HEK293 (cell line): ENCODE data around the gene EDAR.

Experiments used
- CTCF ChIA-PET: fragments of 350-600 bp; formaldehyde crosslinking; extraction: SDS; loops from one replicate; lab custom pipeline; 2021; ENCODE audit warnings: antibody characterized with exemption; lab: Yijun Ruan, JAX
- POLR2A ChIA-PET: fragments of 300-600 bp; formaldehyde crosslinking; extraction: SDS; loops from one replicate; lab custom pipeline; 2020; ENCODE audit warnings: antibody characterized with exemption, inconsistent platforms; lab: Yijun Ruan, JAX
- H3K27ac ChIP-seq: fragments of 200-500 bp; sonication (Bioruptor generic); 2 replicates; pipeline ENCODE4 v1.5.1; 2014; ENCODE audit warnings: low read depth, low read length, control low read depth, inconsistent platforms; ENCODE audit errors: extremely low read depth
- H3K36me3 ChIP-seq, 2 experiments: fragments of 200-500 bp in 1 of 2; sonication (Bioruptor generic) in 1 of 2; 1 replicate in 1 of 2; 2 replicates in 1 of 2; pipeline ENCODE4 v1.5.1; 2014 to 2017; ENCODE audit warnings: inconsistent platforms in 2 of 2, low read length in 2 of 2; ENCODE audit not compliant: control insufficient read depth in 2 of 2, insufficient read depth in 1 of 2
- H3K4me1 ChIP-seq: fragments of 200-500 bp; sonication (Bioruptor generic); 2 replicates; pipeline ENCODE4 v1.5.1; 2014; ENCODE audit warnings: mild to moderate bottlenecking, low read length, inconsistent platforms; ENCODE audit not compliant: control insufficient read depth, insufficient read depth
- H3K4me3 ChIP-seq: 2 replicates; pipeline ENCODE4 v1.5.1; 2011; ENCODE audit warnings: low read depth, mild to moderate bottlenecking, control low read depth, low read length, moderate library complexity
- H3K9me3 ChIP-seq: fragments of 200-500 bp; sonication (Bioruptor generic); 2 replicates; pipeline ENCODE4 v1.5.1; 2014; ENCODE audit warnings: low read depth, low read length, inconsistent platforms; ENCODE audit not compliant: control insufficient read depth, insufficient read depth
- AEBP2 ChIP-seq: fragments of 450-650 bp; formaldehyde crosslinking; IDR thresholded peaks from 2 replicates; pipeline ENCODE4 v1.5.1; 2016; ENCODE audit warnings: missing biosample characterization, missing genetic modification characterization, borderline replicate concordance
- GLIS1 ChIP-seq: fragments of 450-650 bp; formaldehyde crosslinking; IDR thresholded peaks from 2 replicates; pipeline ENCODE4 v1.5.1; 2016; ENCODE audit warnings: missing biosample characterization, missing genetic modification characterization
- TRIM28 ChIP-seq: IDR thresholded peaks from 2 replicates; pipeline ENCODE4 v1.6.1; 2011; ENCODE audit warnings: low read length, control low read depth, borderline replicate concordance
- ZNF112 ChIP-seq: fragments of 450-650 bp; formaldehyde crosslinking; IDR thresholded peaks from 2 replicates; pipeline ENCODE4 v1.5.0; 2017; ENCODE audit warnings: missing biosample characterization, missing genetic modification characterization
- ZNF138 ChIP-seq: fragments of 450-650 bp; formaldehyde crosslinking; IDR thresholded peaks from 2 replicates; pipeline ENCODE4 v1.5.1; 2016; ENCODE audit warnings: missing biosample characterization, missing genetic modification characterization, borderline replicate concordance
- ZNF16 ChIP-seq: fragments of 450-650 bp; formaldehyde crosslinking; IDR thresholded peaks from 2 replicates; pipeline ENCODE4 v1.5.1; 2016; ENCODE audit warnings: low read depth, missing biosample characterization, missing genetic modification characterization
- ZNF169 ChIP-seq: fragments of 450-650 bp; formaldehyde crosslinking; IDR thresholded peaks from 2 replicates; pipeline ENCODE4 v1.5.1; 2016; ENCODE audit warnings: missing biosample characterization, missing genetic modification characterization
- ZNF174 ChIP-seq: fragments of 450-650 bp; formaldehyde crosslinking; IDR thresholded peaks from 2 replicates; pipeline ENCODE4 v1.5.0; 2017; ENCODE audit warnings: missing biosample characterization, mild to moderate bottlenecking, missing genetic modification characterization
- ZNF19 ChIP-seq: fragments of 450-650 bp; formaldehyde crosslinking; IDR thresholded peaks from 2 replicates; pipeline ENCODE4; 2016; ENCODE audit warnings: missing biosample characterization, missing genetic modification characterization, low read depth
- ZNF239 ChIP-seq: fragments of 450-650 bp; formaldehyde crosslinking; IDR thresholded peaks from 2 replicates; pipeline ENCODE4 v1.5.1; 2016; ENCODE audit warnings: missing biosample characterization, missing genetic modification characterization
- ZNF266 ChIP-seq: fragments of 450-650 bp; formaldehyde crosslinking; IDR thresholded peaks from 2 replicates; pipeline ENCODE4 v1.5.1; 2016; ENCODE audit warnings: missing biosample characterization, missing genetic modification characterization, low read depth
- ZNF391 ChIP-seq: fragments of 450-650 bp; formaldehyde crosslinking; IDR thresholded peaks from 2 replicates; pipeline ENCODE4 v1.5.1; 2016; ENCODE audit warnings: low read depth, missing biosample characterization, missing genetic modification characterization, borderline replicate concordance
- ZNF433 ChIP-seq: fragments of 450-650 bp; formaldehyde crosslinking; IDR thresholded peaks from 2 replicates; pipeline ENCODE4 v1.5.1; 2016; ENCODE audit warnings: missing biosample characterization, missing genetic modification characterization, low read depth
- ZNF623 ChIP-seq: fragments of 450-650 bp; formaldehyde crosslinking; IDR thresholded peaks from 2 replicates; pipeline ENCODE4 v1.5.1; 2016; ENCODE audit warnings: missing biosample characterization, missing genetic modification characterization
- ZNF626 ChIP-seq: fragments of 450-650 bp; sonication (Bioruptor Pico); formaldehyde crosslinking; IDR thresholded peaks from 2 replicates; pipeline ENCODE4 v1.5.1; 2018; ENCODE audit warnings: missing biosample characterization, missing genetic modification characterization, inconsistent platforms
- ZNF654 ChIP-seq: fragments of 450-650 bp; formaldehyde crosslinking; IDR thresholded peaks from 2 replicates; pipeline ENCODE4 v1.5.1; 2016; ENCODE audit warnings: low read depth, missing biosample characterization, missing genetic modification characterization
- ZNF747 ChIP-seq: fragments of 450-650 bp; formaldehyde crosslinking; IDR thresholded peaks from 2 replicates; pipeline ENCODE4 v1.5.1; 2016; ENCODE audit warnings: missing biosample characterization, missing genetic modification characterization
- ZNF76 ChIP-seq: fragments of 450-650 bp; formaldehyde crosslinking; IDR thresholded peaks from 2 replicates; pipeline ENCODE4; 2016; ENCODE audit warnings: low read depth, missing biosample characterization, missing genetic modification characterization, borderline replicate concordance
- ZNF830 ChIP-seq: fragments of 450-650 bp; IDR thresholded peaks from 2 replicates; pipeline ENCODE4 v1.5.0; 2018; ENCODE audit warnings: missing biosample characterization, missing genetic modification characterization, low read depth, mild to moderate bottlenecking, moderate library complexity
- TF ChIP-seq, protein P1 (sequence below): fragments of 450-650 bp; formaldehyde crosslinking; IDR thresholded peaks from 2 replicates; pipeline ENCODE4 v1.5.1; 2016; ENCODE audit warnings: missing biosample characterization, missing genetic modification characterization
- TF ChIP-seq, protein P2 (sequence below): fragments of 450-650 bp; IDR thresholded peaks from 2 replicates; pipeline ENCODE4 v1.5.1; 2018; ENCODE audit warnings: missing biosample characterization, mild to moderate bottlenecking, missing genetic modification characterization
- TF ChIP-seq, protein P3 (sequence below): fragments of 450-650 bp; formaldehyde crosslinking; IDR thresholded peaks from 2 replicates; pipeline ENCODE4 v1.5.1; 2016; ENCODE audit warnings: missing biosample characterization, missing genetic modification characterization
- TF ChIP-seq, protein P4 (sequence below): fragments of 450-650 bp; formaldehyde crosslinking; IDR thresholded peaks from 2 replicates; pipeline ENCODE4 v1.5.1; 2016; ENCODE audit warnings: missing biosample characterization, missing genetic modification characterization

EDAR gene

DNA sequence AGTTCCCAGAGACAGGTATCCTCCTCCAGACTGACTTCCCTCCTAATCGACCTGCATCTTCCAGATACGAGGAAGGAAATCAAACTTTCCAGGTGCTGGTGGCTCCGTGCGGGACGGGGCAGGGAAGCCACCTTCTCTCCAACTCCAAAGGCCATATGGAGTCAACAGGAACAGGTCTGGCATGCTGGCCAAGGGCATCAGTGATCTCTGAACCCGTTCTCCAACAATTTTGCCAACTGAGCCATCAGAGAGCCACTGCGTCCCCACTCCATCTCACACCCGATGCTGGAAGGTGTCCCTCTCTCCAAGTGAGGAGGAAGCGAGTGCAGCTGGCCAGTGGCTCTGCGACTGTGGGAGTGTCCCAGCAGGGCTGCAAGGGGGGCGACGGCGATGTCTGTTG is 5.4 kb downstream of the EDAR start:
- H3K9me3 ChIP-seq = no peaks in the 10 kb centered on the region
- CTCF ChIA-PET = interaction anchor here (0.6 kb wide), 1 partner anchor 190 kb away, joined by 4 read pairs; no protein-coding TSS in a partner anchor

DNA sequence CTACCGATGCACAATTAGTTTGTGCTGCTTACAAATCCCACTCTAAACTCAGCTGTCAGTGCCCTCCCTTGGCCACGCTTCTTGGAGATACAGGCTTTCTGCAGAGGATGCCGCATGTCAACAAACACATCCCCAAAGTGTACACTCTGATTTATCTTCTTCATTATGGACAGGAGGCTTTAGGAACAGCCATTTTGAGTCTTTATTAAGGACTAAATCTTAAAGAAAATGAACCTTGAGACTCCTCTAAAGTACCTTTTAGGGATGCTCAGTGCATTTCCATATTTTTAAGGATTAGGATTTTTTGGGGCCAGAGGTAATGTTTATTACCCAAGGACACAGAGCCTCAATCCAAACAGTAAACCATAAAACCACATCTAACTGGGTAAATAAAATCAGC is 6.0 kb downstream of the EDAR start:
- no peaks in the 10 kb centered on the region for H3K9me3 ChIP-seq
- POLR2A ChIA-PET = no interaction called here
- H3K4me3 ChIP-seq = no peak overlapping the region
- no peak overlapping the region for H3K27ac ChIP-seq
- H3K36me3 ChIP-seq = no peaks in the 10 kb centered on the region
- no peaks in the 10 kb centered on the region for H3K4me1 ChIP-seq
- TF ChIP-seq ZNF174 (tag by site-specific recombination) (no peak), AEBP2 (tag by site-specific recombination) (no peak), ZNF654 (no peak), ZNF112 (no peak), ZNF433 (no peak), TRIM28 (no peak)
- TF ChIP-seq, protein P1, sequence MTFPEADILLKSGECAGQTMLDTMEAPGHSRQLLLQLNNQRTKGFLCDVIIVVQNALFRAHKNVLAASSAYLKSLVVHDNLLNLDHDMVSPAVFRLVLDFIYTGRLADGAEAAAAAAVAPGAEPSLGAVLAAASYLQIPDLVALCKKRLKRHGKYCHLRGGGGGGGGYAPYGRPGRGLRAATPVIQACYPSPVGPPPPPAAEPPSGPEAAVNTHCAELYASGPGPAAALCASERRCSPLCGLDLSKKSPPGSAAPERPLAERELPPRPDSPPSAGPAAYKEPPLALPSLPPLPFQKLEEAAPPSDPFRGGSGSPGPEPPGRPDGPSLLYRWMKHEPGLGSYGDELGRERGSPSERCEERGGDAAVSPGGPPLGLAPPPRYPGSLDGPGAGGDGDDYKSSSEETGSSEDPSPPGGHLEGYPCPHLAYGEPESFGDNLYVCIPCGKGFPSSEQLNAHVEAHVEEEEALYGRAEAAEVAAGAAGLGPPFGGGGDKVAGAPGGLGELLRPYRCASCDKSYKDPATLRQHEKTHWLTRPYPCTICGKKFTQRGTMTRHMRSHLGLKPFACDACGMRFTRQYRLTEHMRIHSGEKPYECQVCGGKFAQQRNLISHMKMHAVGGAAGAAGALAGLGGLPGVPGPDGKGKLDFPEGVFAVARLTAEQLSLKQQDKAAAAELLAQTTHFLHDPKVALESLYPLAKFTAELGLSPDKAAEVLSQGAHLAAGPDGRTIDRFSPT = no peak
- TF ChIP-seq, all 188 proteins: peak for 0
- CTCF ChIA-PET = no interaction called here

More for the DNA sequence above, 5.4 kb downstream of the EDAR start:
- POLR2A ChIA-PET = no interaction called here
- Histone ChIP-seq H3K4me1 (no peaks in the 10 kb centered on the region), H3K4me3 (no peak overlapping the region), H3K36me3 (no peaks in the 10 kb centered on the region), H3K27ac (no peak overlapping the region)
- TF ChIP-seq ZNF239 (tag by site-specific recombination) (no peak), ZNF169 (no peak), ZNF626 (tag by site-specific recombination) (no peak), ZNF138 (tag by site-specific recombination) (no peak), ZNF266 (no peak), ZNF391 (no peak), GLIS1 (tag by site-specific recombination) (no peak), ZNF830 (no peak), ZNF747 (tag by site-specific recombination) (no peak), ZNF76 (no peak), ZNF16 (tag by site-specific recombination) (no peak), ZNF623 (tag by site-specific recombination) (no peak), ZNF19 (tag by site-specific recombination) (no peak)
- TF ChIP-seq, protein P2, sequence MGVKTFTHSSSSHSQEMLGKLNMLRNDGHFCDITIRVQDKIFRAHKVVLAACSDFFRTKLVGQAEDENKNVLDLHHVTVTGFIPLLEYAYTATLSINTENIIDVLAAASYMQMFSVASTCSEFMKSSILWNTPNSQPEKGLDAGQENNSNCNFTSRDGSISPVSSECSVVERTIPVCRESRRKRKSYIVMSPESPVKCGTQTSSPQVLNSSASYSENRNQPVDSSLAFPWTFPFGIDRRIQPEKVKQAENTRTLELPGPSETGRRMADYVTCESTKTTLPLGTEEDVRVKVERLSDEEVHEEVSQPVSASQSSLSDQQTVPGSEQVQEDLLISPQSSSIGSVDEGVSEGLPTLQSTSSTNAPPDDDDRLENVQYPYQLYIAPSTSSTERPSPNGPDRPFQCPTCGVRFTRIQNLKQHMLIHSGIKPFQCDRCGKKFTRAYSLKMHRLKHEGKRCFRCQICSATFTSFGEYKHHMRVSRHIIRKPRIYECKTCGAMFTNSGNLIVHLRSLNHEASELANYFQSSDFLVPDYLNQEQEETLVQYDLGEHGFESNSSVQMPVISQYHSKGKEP = no peak
- TF ChIP-seq, protein P3, sequence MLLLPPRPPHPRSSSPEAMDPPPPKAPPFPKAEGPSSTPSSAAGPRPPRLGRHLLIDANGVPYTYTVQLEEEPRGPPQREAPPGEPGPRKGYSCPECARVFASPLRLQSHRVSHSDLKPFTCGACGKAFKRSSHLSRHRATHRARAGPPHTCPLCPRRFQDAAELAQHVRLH (tag by site-specific recombination) = no peak
- TF ChIP-seq, protein P4, sequence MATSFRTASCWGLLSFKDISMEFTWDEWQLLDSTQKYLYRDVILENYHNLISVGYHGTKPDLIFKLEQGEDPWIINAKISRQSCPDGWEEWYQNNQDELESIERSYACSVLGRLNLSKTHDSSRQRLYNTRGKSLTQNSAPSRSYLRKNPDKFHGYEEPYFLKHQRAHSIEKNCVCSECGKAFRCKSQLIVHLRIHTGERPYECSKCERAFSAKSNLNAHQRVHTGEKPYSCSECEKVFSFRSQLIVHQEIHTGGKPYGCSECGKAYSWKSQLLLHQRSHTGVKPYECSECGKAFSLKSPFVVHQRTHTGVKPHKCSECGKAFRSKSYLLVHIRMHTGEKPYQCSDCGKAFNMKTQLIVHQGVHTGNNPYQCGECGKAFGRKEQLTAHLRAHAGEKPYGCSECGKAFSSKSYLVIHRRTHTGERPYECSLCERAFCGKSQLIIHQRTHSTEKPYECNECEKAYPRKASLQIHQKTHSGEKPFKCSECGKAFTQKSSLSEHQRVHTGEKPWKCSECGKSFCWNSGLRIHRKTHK = no peak
